Activated CD8-positive, alpha-beta memory T cell treated with anti-CD3 and anti-CD28 coated beads, Interleukin-2, amount 50 U/mL, for 48 hours (primary cell): Measurements from ENCODE around the gene JAKMIP1.

Experiments used
- DNase-seq: peaks from one replicate; pipeline ENCODE4 v3.0.0-alpha.2; 2020

Gene JAKMIP1

DNA sequence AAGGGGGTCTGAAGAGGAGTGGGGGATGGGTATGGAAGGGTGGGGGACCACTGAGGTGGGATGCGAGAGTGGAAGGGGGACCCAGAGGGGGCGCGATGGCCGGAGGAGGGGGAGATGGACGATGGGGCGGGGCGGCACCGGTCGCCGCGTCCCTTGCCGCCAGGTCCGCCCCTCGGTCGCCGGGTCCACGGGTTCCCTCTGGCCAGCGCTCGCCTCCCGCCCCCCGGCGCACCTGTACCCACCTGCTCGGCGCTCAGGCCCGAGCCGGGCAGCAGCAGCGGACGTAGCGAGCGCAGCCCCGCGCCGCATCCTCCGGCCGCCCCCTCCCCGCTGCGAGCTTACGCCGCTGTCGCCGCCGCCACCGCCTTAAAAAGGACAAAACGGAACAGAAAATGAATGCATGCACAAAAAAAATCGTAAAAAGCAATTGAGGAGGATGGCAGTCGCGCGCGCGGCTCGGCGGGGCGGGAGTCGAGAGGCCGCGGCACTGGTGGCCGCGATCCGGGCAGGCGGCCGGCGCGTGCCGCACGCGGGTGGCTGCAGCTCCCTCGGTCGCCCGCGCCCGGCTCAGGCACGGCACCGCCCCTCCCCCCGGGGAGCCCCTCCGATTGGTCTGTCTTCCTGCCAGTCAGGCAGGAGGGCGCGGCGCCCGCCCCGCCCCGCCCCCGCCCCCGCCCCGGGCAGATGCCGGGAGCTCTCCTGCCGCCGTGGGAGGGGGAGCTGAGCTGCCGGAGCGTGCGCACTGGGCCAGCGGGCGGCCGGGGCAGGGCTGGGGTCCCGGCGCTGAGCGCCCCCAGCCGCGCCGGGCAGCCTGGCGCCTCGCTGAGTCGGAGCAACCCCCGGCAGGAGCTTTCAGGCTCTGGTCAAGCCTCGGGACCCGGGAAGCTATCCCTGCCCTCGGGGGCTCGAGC lies at the start of gene JAKMIP1:
Gene JAKMIP1, minus strand, starts transcription at position 539 of the 911 bp plus-strand sequence. CDS start 87,699 bp downstream, outside the sequence.
- DNase-seq: peak; percentile 96

DNA sequence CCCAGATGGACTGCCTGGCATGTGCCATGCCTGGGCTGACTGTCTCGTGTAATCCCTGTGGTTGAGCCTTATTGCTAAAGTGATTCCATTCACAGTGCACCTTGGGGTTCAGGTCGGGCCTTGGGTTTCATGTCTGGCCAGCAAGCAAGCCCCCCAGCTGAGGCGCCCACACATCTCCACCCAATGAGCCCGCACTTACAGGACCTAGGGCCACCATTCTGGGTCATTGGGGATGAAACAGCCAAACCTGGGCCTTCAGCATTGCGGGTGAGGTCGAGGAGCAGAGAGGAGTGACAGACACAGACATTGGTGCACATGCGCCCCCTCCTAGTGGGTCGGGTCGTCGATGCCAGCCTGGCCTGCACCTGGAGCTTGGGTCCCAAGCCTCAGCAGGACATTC lies 48.0 kb upstream of the JAKMIP1 start:
- no peak for DNase-seq

DNA sequence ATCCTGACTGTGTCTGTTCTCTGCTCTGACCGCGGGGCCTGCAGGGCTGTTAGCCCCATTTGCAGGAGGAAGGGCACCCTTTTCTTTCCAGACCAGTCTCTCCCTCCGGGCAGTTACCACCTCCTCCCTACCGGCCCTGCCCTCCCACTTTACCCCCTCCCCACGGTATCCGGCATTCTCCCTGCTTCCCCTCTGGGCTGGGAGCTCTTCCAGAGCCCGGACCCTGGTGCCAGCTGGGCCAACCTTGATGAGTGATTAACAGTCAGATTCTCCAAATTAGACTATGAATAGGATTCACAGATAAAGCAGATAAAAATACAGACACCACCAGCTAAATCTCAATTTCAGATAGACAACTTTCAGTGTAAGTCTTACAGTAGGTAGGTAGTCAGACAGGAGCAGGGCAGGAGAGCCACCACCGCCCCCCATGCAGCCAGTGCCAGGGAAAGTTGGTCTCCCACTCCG lies 45.9 kb upstream of the JAKMIP1 start:
- no peak for DNase-seq

DNA sequence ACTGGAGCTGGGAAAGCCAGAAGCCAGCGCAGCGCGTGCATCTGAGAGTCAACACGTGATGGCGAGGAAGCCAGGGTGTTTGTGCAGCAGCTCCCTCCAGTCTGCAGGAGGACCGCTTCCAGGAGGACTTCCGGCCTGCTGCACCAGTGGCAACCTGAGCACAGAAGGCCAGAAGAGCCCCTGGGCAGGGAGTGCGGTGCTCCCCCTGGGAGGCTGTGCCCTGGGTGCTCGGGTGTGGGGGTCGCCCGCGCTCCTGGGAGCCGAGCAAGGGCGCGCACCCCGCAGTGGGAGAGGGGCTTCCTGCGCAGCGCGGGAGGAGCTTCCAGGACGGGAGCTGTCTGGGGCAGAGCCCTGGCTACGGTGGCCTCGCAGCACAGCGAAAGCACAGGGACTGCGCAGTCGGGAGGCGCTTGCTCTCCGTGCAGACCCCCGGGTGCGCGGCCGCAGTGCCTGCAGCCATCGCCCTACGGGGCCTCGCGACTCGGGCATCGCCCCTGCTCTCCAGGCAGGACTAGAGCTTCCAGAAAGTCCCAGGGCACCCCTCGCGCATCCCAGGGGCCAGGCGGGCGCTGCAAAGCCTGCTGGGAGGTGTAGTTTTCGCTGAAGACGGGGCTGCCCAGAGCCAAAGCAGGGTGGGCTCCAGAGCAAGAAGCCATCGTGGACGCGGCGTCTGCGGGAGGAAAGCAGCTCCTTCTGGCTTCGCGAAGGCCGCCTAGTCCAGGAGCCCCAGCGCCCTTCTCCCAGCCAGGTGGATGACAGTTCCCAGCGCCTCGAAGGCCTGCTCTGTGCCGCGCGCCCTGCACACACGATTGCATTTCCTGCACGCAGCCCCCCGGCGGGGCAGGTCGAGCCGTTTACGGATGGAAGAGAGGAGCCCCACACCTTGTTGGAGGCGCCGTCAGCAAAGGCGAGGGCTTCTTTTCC lies 45.2 kb upstream of the JAKMIP1 start:
- no peak for DNase-seq

DNA sequence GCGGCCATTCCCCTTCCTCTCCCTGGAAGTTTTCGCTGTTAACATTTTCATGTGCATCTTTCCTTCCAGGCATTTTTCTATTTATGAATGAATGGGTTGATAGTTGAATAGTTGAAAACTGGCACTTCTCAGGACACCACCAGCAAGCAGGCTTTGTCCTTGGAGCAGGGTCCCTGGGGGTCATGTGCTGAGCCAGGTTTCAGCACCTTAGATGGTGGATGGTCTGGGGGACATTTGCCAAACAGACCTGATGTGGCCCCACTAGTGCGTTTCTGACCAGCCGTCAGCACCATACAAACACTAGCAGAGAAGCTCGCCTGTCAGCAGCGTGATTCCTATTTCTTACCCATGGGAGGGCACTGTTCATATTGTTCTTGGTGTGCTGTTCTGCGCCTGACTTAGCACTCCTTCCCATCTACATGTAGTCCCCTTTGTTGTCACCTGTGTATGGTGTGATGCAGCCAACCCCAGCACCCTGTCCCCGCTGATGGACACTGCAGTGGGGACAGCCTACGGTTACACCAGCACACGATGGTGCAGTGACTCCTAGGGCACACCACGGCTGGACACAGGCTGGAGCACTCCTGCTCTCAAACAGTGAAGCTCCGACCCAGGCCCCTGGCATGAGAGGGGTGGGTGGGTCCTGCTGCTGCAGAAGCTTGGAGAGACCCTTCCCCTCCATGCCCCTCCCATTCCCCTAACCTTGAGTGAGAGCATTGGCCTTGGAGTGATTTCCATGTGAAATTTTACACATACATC lies 42.1 kb upstream of the JAKMIP1 start:
- DNase-seq: no peak

DNA sequence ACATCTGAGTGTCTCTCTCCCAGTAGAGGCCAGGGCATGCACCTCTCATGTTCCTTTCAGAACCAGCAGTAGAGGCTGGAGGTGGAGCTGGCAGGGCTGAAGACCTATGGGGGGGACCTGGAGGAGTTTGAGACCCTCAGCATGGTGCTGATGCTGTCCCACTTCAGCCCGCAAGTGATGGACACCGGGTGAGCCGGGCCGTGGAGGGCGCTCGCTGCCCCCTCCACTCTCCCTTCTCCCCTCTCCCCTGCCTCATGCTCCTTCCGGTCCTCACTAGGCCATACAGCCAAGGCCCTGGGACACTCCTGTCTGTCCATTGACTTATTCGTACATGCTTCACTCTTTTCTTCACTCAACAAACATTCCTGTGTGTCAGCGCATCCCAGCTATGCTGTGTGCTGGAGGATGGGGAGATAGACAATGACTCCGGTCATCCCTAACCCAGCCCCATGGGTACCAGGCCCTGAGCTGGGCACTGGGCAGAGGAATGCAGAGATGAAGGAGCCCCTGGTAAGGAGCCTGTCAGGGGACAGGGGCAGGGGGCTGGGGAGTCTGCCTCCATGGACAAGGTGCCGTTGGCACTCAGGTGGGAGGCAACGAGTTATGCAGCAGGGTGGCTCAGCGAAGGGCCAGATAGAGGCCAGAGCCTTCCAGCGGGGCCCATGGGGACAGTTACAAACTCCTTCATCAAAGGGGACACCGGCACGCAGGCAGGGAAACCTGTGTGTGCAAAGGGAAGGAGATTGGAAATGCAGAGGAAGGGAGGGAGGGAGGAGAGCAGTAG lies 40.9 kb upstream of the JAKMIP1 start:
- DNase-seq: no peak

DNA sequence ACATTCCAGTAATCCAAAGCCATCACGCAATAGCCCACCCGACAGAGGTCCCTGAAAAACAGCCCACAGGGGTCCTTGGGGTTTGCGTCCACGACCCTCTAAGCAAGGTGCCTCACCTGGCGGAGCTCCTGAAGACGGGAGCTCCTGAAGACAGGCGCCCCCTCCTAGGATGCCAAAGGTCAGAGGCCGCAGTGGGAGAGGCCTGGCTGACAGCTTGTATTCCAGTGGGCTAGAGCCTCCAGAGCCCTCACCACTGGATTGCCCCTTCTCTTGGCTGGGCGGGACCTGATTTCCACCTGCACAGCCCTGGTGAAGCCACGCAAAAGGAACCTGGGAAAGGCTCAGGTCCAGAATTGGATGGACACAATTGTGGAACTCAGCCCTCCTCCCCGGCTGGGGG lies 39.6 kb upstream of the JAKMIP1 start:
- DNase-seq: no peak

DNA sequence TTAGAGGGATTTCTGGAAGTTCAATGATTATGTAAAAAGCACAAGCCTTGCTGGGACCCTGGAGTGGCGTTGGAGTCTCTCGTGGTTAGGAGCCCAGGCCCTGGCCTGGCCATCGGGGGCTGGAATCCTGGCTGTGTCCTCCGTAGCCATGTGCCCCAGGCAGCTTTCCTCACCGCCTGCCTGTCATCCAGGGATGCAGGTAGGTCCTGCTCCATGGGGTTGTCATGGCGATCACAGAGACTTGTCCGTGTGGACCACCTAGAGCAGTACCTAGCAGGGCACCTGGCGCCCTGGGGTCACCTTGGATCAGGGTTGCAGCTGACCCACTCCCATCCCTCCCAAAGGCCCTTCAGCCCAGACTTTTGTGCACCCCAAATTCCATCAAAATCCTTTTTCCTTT lies 39.1 kb upstream of the JAKMIP1 start:
- DNase-seq: no peak

DNA sequence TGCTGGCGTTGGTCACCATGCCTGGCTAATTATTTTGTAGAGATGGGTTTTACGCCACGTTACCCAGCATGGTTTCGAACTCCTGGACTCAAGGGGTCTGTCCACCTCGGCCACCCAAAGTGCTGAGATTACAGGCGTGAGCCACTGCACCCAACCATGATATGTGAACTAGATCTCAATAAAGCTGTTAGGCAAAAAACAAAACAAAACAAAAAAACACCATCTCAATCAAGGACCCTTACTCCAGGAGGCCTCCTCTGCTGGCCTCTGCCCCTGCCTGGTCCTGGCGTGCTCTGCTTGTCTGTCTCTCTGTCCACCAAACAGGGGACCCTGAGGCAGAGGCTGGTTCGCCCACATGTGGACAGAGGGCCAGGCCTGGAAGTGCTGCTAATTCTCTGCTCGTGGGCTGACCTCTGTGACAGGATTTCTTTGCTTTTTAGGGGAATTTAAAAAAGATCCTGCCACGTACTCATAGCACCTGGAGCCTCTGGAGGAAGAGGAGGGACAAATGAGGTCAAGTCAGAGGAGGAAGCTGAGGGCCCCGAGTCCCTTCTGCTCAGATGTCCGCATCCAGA lies 36.6 kb upstream of the JAKMIP1 start:
- DNase-seq: no peak

DNA sequence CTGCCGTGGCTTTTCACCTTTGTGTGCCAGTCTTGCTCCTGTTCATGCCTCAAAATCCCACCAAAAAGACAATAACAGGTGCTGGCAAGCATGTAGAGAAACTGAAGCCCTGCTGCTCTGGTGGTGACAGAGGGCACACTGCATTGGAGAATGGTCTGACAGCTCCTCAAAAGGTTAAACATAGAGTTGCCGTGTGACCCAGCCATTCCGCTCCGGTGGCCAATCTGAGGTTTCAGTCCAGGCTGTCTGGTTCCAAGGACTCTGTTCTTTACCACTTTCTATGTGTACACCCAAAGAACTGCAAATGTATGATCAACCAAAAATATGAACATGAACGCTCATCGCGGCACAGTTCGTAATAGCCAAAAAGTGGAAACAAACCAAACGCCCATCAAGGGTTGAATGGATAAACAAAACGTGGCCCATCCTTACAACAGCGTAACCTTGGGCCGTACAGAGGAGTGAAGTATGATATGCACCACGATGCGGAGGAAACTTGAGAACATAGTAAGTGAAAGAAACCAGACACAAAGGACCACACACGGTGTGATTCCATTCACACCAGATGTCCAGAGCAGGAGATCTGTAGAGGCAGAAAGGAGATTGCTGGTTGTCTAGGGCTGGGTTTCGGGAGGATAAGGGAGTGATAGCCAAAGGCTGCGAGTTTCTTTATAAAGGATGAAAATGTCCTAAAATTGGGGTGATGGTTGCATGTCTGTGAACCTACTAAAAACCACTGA lies 35.7 kb upstream of the JAKMIP1 start:
- DNase-seq: no peak

DNA sequence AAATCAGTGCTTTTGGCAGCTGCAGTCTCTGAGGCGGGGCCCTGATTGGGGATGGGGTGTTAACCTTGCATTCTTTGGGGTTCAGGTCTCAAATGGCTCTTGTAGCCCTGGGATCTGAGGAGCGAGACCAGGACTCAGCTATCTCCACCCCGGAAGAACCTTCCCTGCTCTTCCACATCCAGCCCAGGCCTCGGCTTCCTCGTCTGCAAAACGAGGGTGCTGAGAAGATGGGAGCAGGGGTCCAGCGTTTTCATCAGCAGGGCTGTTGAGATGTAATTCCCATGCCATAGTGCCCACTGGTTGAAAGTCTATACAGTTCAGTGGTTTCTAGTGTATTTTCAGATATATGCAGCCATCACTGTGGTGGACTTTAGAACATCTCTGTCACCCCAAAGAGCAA lies 34.7 kb upstream of the JAKMIP1 start:
- DNase-seq: no peak

DNA sequence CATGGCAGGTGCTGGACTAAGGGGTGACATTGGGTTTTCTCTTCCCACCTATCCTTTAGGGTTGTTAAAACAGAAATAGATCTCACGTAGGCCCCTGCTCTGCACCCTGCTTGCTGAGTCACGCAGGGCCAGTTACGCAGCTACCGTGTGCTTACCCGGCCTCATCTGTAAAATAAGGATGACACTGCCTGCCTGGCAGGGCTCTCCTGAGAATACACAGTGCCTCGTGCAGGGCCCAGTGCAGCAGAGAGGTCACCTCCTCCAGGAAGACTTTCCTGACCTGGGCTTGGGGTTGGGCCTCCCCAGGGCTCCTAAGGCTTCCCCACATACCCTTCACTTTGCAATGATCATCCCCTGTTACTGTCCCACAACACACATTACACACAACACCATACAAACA lies 33.6 kb upstream of the JAKMIP1 start:
- no peak for DNase-seq

DNA sequence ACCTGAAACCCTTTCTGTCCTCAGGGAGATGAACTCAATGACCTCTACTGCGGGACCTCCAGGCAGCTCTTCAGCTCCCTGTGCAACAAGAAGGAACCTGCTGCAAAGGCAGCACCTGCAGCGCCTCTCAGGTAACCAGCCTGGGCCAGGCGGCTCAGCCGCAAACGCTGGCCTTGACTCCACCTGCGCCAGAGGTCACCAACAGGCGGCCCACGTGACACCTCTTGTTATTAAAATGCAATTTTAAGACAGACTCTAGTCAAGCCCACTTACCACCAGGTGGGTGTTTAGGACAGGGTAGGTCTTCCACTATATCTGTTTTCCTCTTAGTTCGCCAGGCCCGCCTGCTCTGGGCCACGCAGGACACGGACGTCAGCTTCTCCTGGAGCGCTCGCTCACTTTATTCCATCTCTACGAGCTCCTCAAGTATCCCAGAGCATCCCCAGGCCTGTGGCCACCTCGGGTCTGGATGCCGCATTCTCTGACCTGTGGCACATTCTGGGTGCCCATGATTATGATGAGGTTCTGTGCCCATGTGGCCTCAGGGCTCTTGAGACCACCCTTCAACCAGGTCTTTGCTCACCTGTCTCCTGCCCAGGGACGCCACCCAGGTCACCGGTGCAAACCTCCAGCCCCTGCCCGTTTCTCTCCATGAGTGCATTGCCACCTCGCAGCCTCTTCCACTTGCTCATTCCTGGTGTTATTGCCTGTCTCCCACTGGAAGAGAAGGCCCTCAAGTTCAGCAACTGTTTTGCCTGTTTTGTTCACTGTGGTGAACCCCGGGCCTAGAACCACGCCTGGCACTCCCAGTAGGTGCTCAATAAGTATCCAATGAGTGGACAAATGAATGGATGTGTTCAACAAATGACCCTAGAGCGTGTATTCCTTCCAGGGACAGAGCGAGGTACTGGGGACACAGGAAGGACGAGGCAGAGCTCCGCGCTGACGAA lies 32.8 kb upstream of the JAKMIP1 start:
- no peak for DNase-seq

DNA sequence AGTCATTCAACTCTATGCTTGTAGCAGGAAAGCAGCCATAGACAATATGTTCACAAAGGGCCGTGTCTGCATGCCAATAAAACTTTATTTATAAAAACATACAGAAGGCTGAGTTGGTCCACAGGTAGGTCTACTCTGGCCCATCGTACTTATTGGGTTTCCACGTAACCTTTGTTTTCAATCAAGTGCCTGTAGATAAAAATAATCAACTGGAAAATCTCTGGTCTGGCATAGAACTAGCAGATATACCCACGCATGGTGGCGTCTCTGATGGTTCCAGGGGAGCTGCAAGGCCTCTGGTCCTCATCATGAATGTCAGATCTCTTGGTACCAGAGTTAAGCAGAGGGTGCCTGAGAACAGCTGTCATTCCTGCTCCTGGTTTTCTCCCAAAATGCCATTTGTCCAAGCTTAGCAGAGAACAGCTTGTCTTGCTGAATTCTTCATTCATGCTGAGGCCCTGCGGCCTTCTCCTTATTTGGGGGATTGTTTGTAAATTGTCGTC lies 31.4 kb upstream of the JAKMIP1 start:
- no peak for DNase-seq

DNA sequence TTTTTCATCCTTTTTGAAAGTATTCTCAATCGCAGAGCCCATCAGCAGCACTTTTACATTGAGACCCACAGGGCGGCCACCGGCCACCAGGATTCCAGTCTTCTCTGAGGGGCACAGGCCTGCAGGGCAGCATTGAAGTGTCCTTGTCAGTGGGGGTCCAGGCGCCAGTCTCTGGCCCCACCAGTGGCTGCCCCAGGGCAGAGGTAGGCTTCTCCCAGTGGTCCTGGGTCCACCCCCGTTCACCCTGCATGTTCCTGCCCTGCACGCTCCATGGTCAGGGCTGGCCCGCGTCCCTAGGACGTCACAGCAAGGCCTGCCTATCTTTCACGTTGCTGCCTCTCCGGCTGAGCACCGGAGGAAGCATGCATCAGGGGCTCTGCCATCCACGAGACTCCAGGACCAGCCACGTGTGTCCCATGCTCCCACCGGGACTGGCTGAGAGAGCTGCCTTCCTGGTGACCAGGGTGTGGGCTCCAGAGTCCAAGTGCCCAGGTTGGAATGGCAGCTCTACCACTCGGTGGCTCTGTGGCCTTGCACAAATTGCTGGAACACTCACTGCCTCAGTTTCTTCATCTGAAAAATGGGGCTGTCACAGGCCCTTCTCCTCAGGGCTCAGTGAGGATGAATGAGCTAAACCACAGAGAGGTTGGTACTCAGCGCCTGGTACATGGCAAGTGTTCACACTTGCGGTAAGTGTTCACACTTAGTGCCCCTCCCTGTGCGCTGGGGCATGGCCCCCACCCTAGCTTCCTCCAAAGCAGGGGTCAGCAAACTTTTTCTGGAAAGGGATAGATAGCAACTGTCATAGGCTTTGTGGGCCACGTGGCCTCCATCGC lies 30.7 kb upstream of the JAKMIP1 start:
- DNase-seq: no peak

DNA sequence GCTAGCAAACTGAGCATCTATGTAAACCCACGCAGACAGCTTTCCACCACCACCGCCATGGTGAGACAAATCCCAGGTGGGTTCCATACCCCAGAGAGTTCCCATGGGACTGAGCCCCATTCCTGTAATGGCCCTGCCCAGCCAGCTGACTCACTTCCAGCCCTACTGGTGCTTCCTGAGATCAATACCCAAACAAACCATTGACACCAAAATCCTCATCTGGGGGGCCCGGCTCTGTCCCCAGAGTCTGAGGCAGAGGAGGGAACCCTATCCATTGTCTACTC lies 30.1 kb upstream of the JAKMIP1 start:
- no peak for DNase-seq

DNA sequence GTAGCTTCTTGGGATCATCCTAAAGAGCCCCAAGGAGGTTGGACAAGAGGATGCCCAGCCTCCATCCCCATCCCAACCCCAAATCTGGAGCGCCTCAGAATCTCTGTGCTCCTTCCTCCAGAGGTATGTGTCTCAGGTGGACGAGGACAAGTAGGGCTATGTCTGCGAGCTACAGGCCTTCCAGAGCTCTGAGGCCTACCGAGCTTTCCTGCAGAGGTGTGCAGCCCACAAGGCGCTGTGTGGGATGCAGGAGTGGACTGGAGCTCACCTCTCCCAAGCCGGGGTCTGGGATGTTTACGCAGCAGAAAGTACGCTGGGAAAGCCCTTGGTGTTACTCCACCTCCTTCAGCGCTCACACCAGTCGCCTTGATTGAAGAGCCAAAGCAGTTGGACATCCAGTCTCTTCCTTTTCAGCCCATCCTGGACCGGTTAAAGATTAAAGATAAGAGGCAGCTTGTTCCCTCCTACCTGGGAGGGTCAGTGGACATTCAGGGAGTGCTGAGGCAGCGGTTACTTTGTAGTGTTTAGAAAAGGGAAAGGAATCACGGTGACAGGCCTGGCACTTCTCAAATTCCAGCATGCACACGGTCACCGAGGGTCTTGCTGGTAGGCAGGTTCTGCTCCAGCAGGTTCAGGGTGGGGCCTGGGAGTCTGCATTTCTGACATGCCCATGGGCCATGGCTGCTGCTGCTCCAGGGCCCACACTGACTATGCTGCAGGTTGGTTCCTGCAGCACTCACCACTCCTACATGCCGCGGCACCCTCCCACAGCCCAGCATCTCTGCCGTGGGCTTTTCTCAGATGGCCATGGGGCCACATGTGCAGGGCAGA lies 29.5 kb upstream of the JAKMIP1 start:
- DNase-seq: no peak

DNA sequence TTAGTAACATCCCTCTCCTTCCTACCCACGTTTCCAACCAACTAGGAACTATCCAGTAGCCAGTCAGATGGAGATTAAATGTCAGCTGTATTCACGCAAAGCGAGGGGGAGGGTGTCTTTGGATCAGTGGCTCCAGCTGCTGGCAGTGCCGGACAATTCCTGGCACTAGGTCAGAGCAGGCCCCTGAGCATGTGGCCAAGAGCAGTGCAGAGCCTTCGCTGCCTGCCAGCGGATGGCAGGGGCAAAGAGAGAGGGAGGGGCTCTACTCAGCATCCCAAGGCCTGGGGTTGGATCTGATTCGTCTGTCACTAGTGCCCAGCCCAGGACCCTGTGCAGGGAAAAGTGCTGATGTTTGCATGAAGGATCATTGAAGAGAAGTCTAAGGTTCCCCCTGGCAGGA lies 28.7 kb upstream of the JAKMIP1 start:
- no peak for DNase-seq
